ENCODE data around the gene TSKU.

DNA sequence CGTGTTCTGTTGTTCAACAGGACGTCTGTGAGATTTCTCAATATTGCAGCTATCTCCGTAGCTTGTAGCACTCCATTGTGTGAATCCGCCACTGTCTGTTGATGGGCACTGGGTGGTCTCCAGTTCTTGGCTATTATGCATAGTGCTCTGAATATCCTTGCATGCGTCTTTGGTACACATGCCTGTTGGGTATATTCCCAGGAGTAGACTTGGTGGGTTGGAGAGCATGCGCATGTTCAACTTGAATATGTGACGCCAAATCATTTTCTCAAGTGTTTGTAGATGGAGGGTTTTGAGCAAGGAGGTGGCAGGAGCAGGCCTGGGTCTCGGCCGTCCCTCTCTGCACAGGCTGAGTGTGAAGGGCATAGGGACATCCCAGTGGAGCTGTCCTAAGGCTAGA is 24.8 kb upstream of the TSKU start:
- TF ChIP-seq, protein P1, sequence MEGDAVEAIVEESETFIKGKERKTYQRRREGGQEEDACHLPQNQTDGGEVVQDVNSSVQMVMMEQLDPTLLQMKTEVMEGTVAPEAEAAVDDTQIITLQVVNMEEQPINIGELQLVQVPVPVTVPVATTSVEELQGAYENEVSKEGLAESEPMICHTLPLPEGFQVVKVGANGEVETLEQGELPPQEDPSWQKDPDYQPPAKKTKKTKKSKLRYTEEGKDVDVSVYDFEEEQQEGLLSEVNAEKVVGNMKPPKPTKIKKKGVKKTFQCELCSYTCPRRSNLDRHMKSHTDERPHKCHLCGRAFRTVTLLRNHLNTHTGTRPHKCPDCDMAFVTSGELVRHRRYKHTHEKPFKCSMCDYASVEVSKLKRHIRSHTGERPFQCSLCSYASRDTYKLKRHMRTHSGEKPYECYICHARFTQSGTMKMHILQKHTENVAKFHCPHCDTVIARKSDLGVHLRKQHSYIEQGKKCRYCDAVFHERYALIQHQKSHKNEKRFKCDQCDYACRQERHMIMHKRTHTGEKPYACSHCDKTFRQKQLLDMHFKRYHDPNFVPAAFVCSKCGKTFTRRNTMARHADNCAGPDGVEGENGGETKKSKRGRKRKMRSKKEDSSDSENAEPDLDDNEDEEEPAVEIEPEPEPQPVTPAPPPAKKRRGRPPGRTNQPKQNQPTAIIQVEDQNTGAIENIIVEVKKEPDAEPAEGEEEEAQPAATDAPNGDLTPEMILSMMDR (IDR thresholded peaks at IDR 0.05; ENCODE audit: borderline replicate concordance, extremely low read depth, low read length, poor library complexity, severe bottlenecking): no peak
- TF ChIP-seq EZH2 (IDR thresholded peaks at IDR 0.05; ENCODE audit: borderline replicate concordance, low read depth, low read length, severe bottlenecking): no peak
